HG02973 (cell line): Measurements from ENCODE around the gene CDH7.

Source experiments
- ATAC-seq: cut with Tn5 transposase; IDR thresholded peaks from one replicate; pipeline ENCODE4 v1.9.1; 2021; ENCODE audit warnings: moderate library complexity; ENCODE audit not compliant: unreplicated experiment

The CDH7 gene

DNA sequence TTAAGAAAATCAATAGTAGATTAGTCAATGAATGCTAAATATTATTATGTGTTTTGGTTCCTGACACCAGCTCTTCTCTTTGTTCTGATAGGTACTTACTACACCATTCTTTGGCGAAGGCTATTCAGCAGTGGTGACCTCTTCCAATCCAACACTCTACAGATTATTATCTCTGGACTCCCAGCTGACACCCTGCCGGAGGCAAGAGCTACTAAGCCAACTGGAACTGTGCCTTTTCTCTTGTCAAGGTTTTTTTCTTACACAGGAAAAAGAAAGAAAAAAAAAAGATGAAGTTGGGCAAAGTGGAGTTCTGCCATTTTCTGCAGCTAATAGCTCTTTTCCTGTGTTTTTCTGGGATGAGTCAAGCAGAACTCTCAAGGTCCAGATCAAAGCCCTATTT lies 11.7 kb downstream of the CDH7 start:
- ATAC-seq = no peak

GRCh38 chr18:65767406-65767805 lies 16.6 kb downstream of the CDH7 start:
- no peak for ATAC-seq

DNA sequence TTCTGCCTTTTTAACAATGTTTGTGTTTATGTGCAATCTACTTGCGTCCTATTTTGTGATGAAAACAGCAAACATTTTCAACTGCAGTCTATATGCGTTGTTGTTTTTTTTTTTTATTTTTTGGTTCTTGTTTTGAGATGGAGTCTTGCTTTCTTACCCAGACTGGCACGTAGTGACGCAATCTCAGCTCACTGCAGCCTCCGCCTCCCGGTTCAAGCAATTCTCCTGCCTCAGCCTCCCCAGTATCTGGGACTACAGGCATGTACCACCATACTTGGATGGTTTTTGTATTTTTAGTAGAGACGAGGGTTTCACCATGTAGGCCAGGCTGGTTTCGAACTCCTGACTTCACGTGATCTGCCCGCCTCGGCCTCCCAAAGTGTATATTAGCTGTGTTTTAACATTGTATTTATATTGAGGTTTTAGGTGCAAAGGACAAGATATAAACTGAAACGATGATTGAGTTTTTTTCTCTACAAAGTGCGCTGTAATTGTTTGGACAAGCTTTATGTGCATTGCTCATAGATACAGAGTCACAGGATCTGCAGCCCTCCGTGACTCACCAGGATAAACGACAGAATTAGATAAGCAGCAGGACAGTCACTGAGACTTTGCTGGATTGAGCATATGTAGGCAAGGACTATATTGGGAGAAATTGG lies 17.4 kb downstream of the CDH7 start:
- no peak for ATAC-seq

DNA sequence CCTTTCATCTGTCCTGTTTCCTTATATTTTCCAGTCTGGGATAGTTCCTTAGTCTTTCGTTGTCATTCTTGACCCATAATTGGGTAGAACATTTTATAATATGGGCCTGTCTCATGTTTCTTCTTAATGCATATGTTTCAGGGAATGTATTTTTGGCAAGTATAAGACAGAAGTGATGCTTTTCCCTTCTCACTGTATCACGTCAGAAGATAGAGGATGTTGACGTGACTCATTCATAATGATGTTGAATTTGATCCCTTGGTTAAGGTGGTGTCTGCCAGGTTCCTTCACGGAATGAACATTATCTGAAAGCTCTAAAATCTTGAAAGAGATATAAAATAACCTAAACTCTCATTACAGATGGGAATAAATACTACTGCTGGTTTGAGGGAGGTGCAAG lies 18.8 kb downstream of the CDH7 start:
- no peak for ATAC-seq

- no peak for ATAC-seq
Measured at GRCh38 chr18:65786474-65786873, 35.7 kb downstream of the CDH7 start.

DNA sequence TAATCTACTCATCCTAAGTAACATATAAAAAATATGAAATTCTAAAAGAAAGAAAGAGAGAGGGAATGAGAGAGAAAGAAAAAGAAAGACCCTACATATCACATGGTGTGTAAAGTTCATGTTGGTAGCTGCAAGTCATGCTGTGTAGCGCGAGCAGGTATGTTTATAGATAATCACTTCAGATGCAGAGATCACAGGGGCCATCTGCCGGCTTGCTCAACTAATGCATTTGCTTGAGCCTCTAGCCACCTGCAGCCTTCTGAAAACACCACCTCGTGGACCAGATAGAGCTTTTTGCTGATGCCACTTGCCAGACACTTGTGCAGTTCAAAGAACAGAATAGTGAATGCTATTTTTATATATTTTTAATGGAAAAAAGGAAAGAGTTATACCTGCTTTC lies 37.6 kb downstream of the CDH7 start:
- no peak for ATAC-seq

DNA sequence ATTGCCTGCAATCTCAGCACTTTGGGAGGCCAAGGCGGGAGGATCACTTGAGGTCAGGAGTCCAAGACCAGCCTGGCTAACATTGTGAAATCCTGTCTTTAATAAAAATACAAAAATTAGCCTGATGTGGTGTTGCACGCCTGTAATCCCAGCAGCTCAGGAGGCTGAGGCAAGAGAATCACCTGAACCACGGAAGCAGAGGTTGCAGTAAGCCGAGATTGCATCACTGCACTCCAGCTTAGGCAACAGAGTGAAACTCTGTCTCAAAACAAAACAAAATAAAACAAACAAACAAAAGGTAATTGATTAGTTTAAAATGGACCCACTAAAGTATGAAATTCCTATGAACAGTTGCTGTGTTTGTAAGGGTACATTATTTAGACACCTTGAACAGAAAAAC lies 39.8 kb downstream of the CDH7 start:
- no peak for ATAC-seq

DNA sequence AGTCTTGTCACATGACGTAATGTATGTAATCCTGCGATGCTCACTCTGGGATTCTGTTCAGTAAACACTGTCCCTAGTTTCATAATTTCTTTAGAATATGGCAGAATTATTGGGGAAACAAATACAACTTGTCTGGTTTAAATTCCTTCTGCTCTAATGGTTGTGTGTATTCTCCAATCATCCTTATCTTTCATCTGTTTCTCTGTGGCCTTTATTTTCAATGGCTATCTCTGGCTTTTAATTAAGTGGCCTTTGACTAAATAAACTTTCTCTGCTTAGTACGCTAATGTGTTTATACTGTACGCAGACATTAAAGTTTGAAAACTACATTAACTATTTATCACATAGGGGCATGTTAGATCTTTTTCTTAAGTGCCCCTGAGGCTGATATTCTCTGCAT lies 40.9 kb downstream of the CDH7 start:
- no peak for ATAC-seq

DNA sequence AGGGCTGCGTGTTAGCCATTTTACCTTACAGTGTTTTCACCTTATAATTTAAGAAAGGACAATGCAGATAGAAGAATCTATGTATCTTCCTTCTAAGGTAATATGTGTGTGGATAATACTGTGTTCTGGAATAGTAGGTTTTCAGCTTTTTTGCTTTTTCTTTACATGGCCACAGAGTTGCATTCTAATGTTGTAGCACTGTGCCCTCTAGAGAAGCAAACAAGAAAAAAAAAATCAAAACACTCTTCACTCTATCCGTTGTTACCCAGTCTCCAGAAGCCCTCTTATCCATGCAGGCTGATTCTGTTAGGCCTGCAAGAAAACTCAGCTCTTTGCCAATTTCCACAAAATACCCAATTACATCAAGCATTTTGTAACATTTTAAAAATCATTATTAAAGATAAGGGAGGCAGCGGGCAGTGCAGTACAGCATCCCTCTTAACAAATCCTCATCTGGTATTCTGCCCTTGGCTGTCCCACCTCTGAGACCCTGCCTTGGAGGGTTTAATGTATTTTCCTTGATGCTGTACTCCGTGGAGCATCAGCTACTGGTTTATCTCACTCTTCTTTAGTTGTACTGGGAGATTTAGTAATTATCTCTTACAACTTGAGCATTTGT lies 41.8 kb downstream of the CDH7 start:
- ATAC-seq = no peak

DNA sequence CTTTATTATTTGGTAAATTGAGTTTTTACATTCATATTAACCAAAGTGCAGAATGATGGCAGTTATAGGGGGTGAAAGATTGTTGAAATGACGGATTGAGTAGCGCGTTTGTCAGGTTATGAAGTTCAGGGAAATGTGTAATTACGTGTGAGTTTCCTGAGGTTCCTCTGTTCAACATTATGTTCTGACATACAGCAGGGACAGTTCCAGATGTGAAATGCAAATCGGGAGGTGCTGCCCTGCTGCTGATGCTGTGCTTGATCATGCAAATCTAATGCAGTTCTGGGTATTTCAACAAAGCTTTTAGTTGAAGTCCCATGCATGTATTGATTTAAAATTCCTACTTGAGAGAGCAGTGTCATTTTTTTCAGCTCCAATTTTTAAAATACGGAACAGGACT lies 57.9 kb downstream of the CDH7 start:
- no peak for ATAC-seq

- no peak for ATAC-seq
Measured at GRCh38 chr18:65811307-65811706, 60.5 kb downstream of the CDH7 start.

DNA sequence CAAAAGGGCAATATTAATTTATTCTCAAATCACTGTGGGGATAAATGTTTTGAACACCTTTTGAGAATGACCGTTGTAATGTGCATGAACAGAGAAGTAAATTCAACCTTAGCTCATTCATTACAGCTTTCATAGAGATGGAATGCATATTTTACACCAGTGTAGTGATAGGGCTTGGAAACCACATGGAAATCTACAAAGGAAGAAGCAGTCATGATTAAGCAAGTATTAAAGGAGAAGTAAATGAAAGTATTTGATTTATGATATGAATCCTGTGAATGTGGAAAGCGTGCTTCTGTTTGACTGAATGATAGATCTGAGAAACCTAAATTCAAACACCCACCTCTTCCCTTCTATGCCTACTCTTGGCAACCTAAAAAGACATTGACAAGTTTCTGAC lies 64.7 kb downstream of the CDH7 start:
- no peak for ATAC-seq

GRCh38 chr18:65817178-65817577 lies 66.4 kb downstream of the CDH7 start:
- ATAC-seq = no peak

GRCh38 chr18:65821911-65822310 lies 71.1 kb downstream of the CDH7 start:
- ATAC-seq = no peak

GRCh38 chr18:65822826-65823225 lies 72.0 kb downstream of the CDH7 start:
- ATAC-seq = no peak

- no peak for ATAC-seq
Measured at GRCh38 chr18:65827444-65827843, 76.6 kb downstream of the CDH7 start.

GRCh38 chr18:65835881-65836280 lies 85.1 kb downstream of the CDH7 start:
- ATAC-seq = no peak

- no peak for ATAC-seq
Measured at GRCh38 chr18:65846107-65846506, 95.3 kb downstream of the CDH7 start.

DNA sequence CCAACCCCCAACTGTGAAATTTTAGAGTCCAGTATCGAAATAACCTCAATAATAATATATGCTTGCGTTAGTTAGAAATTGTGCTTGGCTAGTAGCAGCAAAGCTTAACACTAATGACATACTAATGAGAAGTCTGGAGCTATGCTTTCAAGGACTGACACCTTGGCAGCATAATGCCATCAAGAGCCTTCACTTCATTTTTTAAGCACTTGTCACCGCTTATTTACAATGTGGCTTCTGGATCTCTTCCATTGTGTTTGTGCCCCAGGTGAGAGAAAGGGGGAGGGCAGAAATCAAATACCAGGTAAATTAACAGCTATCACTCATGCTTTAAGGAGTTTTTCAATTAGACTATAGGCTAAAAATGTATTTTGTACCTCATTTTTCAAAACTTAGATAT lies 101.5 kb downstream of the CDH7 start:
- ATAC-seq = no peak

DNA sequence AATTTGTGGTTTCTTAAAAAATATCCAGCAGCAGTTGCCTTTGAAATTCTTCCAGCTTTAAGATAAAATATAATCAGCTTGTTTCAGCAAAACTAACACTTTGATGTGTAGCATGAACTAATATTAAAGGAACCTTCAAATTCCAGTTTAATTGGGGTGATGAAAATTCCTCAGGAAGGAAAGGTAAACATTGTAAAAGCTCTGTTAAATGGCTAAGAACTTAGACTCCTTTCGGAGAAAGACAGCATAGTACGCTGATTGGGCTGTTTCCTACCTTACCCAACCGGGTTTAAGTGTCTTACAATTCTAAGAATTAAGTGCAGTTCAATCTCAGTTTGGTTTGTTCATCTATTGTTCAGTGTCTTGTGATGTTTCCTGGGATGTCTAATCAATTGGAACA lies 108.3 kb downstream of the CDH7 start:
- ATAC-seq = no peak

GRCh38 chr18:65869527-65869926 lies 118.7 kb downstream of the CDH7 start:
- no peak for ATAC-seq

GRCh38 chr18:65876310-65876709 lies 125.5 kb downstream of the CDH7 start:
- ATAC-seq = no peak

DNA sequence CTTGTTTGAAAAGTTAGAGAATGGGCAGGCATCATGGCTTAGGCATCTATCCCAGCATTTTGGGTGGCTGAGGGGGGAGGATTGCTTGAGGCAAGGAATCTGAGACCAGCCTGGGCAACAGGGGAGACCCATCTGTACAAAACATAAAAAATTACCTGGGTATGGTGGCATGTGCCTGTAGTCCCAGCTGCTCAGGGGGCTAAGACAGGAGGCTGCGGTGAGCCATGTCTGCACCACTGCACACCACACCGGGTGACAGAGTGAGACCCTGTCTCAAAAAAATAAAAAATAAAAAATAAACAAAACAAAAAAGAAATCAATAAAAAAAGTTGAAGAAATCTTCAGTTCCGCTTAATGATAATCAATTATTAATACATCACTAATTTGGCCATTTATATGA lies 146.5 kb downstream of the CDH7 start:
- ATAC-seq = no peak
